GM19239 (cell line): ENCODE data around the gene SLC25A34.

Experiments used
- DNase-seq: peaks from one replicate; pipeline ENCODE4 v3.0.0; 2011; ENCODE audit warnings: low spot score; ENCODE audit not compliant: insufficient read length
- FAIRE-seq: peaks from 2 replicates; lab custom pipeline; 2011; peaks lifted over from hg19 to GRCh38; lab: Jason Lieb, UNC

Gene SLC25A34

GRCh38 chr1:15764890-15765289, 28.8 kb downstream of the SLC25A34 start:
- FAIRE-seq (no peak), DNase-seq (no peak)

GRCh38 chr1:15765495-15766194, 29.6 kb downstream of the SLC25A34 start:
- DNase-seq = no peak
- no peak for FAIRE-seq

GRCh38 chr1:15767941-15768340, 31.9 kb downstream of the SLC25A34 start:
- DNase-seq = no peak
- no peak for FAIRE-seq

GRCh38 chr1:15768388-15768787, 32.3 kb downstream of the SLC25A34 start:
- no peak for FAIRE-seq
- no peak for DNase-seq

GRCh38 chr1:15770313-15770962, 34.4 kb downstream of the SLC25A34 start:
- FAIRE-seq (no peak), DNase-seq (no peak)

- DNase-seq (no peak), FAIRE-seq (no peak)
Observed at GRCh38 chr1:15771836-15772515, 35.9 kb downstream of the SLC25A34 start.

- no peak for FAIRE-seq
- no peak for DNase-seq
Observed at GRCh38 chr1:15775706-15776105, 39.6 kb downstream of the SLC25A34 start.

- no peak for DNase-seq
Observed at GRCh38 chr1:15777909-15778707, 42.0 kb downstream of the SLC25A34 start.

GRCh38 chr1:15785683-15786082, 49.6 kb downstream of the SLC25A34 start:
- FAIRE-seq (no peak), DNase-seq (no peak)

More at GRCh38 chr1:15777909-15778707, 42.0 kb downstream of the SLC25A34 start:
- no peak for FAIRE-seq

- DNase-seq (no peak), FAIRE-seq (no peak)
Observed at GRCh38 chr1:15786581-15786980, 50.5 kb downstream of the SLC25A34 start.

GRCh38 chr1:15788624-15789301, 52.7 kb downstream of the SLC25A34 start:
- DNase-seq = no peak
- FAIRE-seq = no peak
